ENCODE measurements around the gene PCNT.

The PCNT gene

GRCh38 chr21:46379105-46379504, 55.1 kb downstream of the PCNT start:
- TF ChIP-seq SPI1 (IDR thresholded peaks at IDR 0.05; ENCODE audit: borderline replicate concordance, low read depth) (no peak), REST (IDR thresholded peaks at IDR 0.05; ENCODE audit: insufficient replicate concordance, low read depth) (no peak), GABPA (IDR thresholded peaks at IDR 0.05; ENCODE audit: low read depth) (no peak), POLR2AphosphoS5 (IDR thresholded peaks at IDR 0.05; ENCODE audit: low read depth) (no peak), CTCF (IDR thresholded peaks at IDR 0.05; ENCODE audit: insufficient read depth, low read length) (no peak)
- H3K27me3 ChIP-seq (ENCODE audit: insufficient read depth, poor library complexity, severe bottlenecking), result no peaks in the 10 kb centered on the region
- H3K4me3 ChIP-seq (replicated peaks; ENCODE audit: insufficient read depth, low read length), result no peak overlapping the region

GRCh38 chr21:46379691-46380090, 55.7 kb downstream of the PCNT start:
- H3K27me3 ChIP-seq (ENCODE audit: insufficient read depth, poor library complexity, severe bottlenecking), result no peaks in the 10 kb centered on the region
- H3K4me3 ChIP-seq (replicated peaks; ENCODE audit: insufficient read depth, low read length), result no peak overlapping the region
- H3K27ac ChIP-seq (replicated peaks), result no peak overlapping the region
- no peak for DNase-seq (ENCODE audit: low read depth in 1 of 2, low spot score in 1 of 2)
- no peak for TF ChIP-seq REST (IDR thresholded peaks at IDR 0.05; ENCODE audit: insufficient replicate concordance, low read depth)
- TF ChIP-seq SPI1 (IDR thresholded peaks at IDR 0.05; ENCODE audit: borderline replicate concordance, low read depth), result no peak
- no peak for TF ChIP-seq POLR2AphosphoS5 (IDR thresholded peaks at IDR 0.05; ENCODE audit: low read depth)
- TF ChIP-seq GABPA (IDR thresholded peaks at IDR 0.05; ENCODE audit: low read depth), result no peak
- TF ChIP-seq CTCF (IDR thresholded peaks at IDR 0.05; ENCODE audit: insufficient read depth, low read length), result no peak

More at GRCh38 chr21:46379105-46379504, 55.1 kb downstream of the PCNT start:
- no peak for DNase-seq (ENCODE audit: low read depth in 1 of 2, low spot score in 1 of 2)
- no peak overlapping the region for H3K27ac ChIP-seq (replicated peaks)

GRCh38 chr21:46381541-46381940, 57.6 kb downstream of the PCNT start:
- no peak for DNase-seq (ENCODE audit: low read depth in 1 of 2, low spot score in 1 of 2)
- Histone ChIP-seq H3K27me3 (ENCODE audit: insufficient read depth, poor library complexity, severe bottlenecking) (no peaks in the 10 kb centered on the region), H3K4me3 (replicated peaks; ENCODE audit: insufficient read depth, low read length) (no peak overlapping the region), H3K27ac (replicated peaks) (no peak overlapping the region)
- TF ChIP-seq SPI1 (IDR thresholded peaks at IDR 0.05; ENCODE audit: borderline replicate concordance, low read depth) (no peak), REST (IDR thresholded peaks at IDR 0.05; ENCODE audit: insufficient replicate concordance, low read depth) (no peak), POLR2AphosphoS5 (IDR thresholded peaks at IDR 0.05; ENCODE audit: low read depth) (no peak), GABPA (IDR thresholded peaks at IDR 0.05; ENCODE audit: low read depth) (no peak), CTCF (IDR thresholded peaks at IDR 0.05; ENCODE audit: insufficient read depth, low read length) (no peak)
